HG03025 (cell line): ENCODE data around the gene GSAP.
A peak's percentile ranks its signal among the peaks of the same experiment; 100 is the strongest.

Experiments used
- ATAC-seq: cut with Tn5 transposase; IDR thresholded peaks from one replicate; pipeline ENCODE4 v1.9.1; 2021; ENCODE audit warnings: mild to moderate bottlenecking, moderate library complexity; ENCODE audit not compliant: unreplicated experiment, low FRiP score

The GSAP gene

DNA sequence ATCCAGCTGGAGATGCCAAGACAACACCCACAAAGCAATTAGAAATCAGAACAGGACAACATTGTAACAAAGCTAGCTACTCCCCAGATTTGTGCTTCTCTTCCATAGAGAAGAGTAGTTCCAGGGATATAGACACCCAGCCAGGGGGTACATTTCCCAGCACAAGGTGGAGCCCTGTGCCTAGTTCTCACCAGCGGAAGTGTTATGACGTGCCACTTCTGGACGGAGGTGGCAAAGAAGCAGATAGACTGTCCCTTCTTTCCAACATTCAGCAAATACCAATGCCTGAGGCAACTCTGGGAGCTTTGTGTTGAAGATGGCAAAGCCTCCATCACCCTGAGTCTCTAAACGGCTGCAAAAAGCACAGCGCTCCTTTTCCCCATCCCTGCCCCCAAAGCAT is 23.4 kb upstream of the GSAP start:
- no peak for ATAC-seq

- no peak for ATAC-seq
Observed at GRCh38 chr7:77438131-77438530, 22.0 kb upstream of the GSAP start.

DNA sequence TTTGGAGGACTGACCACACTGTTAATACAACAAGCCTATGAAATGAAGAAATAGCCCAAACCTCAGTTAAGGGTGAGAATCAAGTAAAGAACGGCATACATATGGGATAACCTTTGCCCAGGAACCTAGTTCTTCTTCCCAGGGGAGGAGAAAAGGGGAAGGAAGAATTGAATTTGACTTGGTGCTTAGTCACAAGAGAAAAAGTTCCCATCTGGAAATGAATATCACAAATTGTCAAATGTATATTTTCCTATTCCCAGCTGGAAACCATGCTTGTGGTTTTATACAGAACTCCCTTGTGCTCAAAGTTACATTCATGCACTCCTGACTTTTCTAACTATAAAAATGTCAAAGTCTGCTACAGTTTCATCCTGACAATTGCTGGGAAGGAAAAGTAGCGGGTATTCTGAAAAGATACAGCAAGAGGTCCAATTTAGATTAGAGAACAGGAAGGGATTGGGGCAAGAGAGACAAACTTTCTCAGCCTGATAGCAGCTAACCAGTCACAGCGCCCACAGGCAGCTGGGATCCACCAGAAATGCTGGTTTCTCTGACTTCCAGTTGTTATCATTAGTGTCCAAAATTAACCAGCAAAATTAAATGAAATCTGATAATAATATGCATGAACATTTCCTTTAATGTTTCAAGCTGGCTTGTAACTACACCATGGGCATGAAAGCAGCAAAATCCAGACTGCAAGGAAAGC is 18.6 kb upstream of the GSAP start:
- ATAC-seq, result no peak

GRCh38 chr7:77433901-77434300 is 17.8 kb upstream of the GSAP start:
- ATAC-seq, result no peak

DNA sequence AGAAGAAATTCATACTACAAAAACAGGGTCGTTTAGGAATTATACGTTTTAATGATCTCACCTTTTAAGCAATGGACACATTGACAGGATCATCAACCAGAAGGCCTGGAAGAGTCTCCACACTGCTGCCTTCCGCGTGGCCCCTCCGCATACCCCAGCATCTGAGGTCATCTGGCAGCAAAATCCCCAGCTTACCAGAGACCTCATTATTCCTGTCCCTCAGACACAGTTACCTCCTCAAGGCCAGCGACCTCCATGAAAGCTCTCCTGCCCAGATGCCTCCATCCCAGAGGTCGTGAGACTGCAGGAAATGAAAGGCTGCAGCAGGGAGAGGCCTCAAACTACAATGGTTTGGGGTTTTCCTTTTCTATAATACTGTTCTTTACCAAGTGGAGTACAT is 14.8 kb upstream of the GSAP start:
- ATAC-seq, result no peak

DNA sequence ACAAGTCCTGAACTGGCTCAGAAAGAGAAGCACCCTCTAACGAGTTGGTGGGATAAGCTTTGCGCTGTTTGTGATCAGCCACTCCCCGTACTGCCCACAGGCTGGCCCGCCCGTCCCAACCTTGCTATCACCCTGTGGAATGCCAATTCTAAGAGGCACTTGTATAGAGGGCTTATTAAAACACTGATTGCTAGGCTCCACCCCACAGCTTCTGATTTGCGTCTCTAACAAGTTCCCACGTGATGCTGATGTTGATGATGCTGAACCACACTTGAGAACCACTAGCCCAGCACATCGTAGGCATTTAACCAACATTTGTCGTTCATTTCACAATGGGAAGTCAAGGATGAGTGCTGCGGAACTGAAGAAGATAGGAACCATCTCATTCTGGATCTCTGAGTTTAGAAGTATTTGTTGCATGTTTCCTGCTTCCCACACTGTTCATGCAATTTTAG is 12.7 kb upstream of the GSAP start:
- ATAC-seq, result no peak

- no peak for ATAC-seq
Observed at GRCh38 chr7:77427996-77428603, 12.0 kb upstream of the GSAP start.

- ATAC-seq, result no peak
Observed at GRCh38 chr7:77426521-77427051, 10.4 kb upstream of the GSAP start.

DNA sequence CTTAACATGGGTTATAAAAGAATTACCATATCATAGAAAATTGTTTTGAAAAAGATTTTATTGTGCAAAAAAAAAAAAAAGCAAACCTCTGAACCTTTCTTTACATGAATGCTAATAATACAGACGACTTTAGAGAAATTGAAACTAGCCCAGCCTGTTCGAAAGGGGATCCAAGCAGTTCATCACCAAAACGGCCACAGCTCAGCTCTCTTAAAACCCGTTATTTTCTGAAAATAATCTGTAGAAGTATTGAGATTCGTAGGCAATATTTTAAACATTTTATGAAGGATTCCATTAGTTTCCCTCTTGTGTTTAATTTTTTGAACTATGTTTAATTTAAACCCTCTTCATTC is 9.9 kb upstream of the GSAP start:
- ATAC-seq, result no peak

GRCh38 chr7:77425101-77426051 is 9.2 kb upstream of the GSAP start:
- no peak for ATAC-seq

- ATAC-seq, result no peak
Observed at GRCh38 chr7:77422500-77422899, 6.4 kb upstream of the GSAP start.

DNA sequence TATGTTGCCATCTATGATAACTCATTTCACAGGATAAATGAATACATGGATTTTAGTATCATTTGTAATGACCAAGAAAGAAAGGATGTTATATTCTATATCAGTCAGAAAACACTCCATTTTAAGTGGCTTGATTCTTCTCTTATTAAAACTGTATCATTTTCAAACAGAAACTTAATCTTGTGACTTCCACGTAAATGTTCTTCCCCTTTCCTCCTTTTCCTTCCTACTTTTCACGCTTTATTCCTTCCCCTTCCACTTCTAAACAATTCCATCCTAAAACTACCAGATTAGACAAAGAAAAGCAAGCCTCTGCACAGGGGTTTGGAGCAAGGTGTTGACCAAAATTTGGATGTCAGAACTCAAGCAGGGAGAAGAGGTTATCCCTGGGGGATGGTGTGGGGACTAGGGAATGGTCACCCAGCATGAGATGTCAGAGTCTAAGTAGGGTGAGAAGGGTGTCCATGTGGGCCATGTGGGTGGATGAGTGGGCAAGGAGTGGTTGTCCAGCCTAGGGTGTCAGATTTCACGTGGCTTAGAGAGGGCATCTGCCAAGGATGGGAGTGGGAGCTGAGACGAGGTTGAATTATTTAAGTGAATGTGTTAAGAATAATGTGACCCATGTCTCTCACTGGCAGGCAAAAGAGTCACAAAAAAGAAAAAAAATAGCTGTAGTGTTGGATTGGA is 5.0 kb upstream of the GSAP start:
- no peak for ATAC-seq

- ATAC-seq, result no peak
Observed at GRCh38 chr7:77420438-77420837, 4.3 kb upstream of the GSAP start.

GRCh38 chr7:77419102-77419501 is 3.0 kb upstream of the GSAP start:
- ATAC-seq, result no peak

GRCh38 chr7:77417801-77418200 is 1.7 kb upstream of the GSAP start:
- ATAC-seq, result no peak

GRCh38 chr7:77416621-77417371 is 647 bp upstream of the GSAP start:
- peak; percentile 30 for ATAC-seq

- peak; percentile 36 for ATAC-seq
Observed at GRCh38 chr7:77415476-77415822, 700 bp downstream of the GSAP start.

- ATAC-seq, result no peak
Observed at GRCh38 chr7:77413861-77414424, 2.2 kb downstream of the GSAP start.

DNA sequence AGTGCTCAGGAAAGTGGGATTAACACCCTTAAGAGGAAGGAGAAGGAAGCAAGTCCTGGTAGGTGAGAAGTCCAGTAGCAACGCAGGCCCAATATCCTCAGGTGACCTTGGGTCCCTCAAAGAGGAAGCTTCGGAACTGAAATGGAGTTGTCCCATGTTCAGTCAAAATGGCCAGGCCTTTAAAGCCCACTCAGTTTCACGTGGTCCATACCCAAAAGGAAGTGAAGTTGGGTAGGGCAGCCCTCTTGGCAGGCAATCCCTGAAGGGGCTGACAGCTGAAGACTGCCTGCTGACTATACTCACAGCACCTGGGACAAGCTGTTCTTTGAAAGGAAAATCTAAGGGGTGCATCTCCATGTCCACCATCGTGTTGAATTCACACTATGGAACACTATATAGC is 3.0 kb downstream of the GSAP start:
- no peak for ATAC-seq
